Thyroid gland (tissue), 4 donors: ENCODE data around the gene LRP8.

Experiments
- POLR2A ChIP-seq, 2 donors: fragments of 450-650 bp; IDR thresholded peaks; one replicate each; pipeline ENCODE4 v1.6.1; 2017; ENCODE audit warnings: antibody characterized with exemption in 2 of 2, mild to moderate bottlenecking in 2 of 2, moderate library complexity in 1 of 2
- TF ChIP-seq, protein P1 (sequence below), 6 experiments: fragments of 200-600 bp in 3 of 6; fragments of 450-650 bp in 3 of 6; sonication (generic) in 3 of 6; IDR thresholded peaks; one replicate each; pipeline ENCODE4 v1.5.1; 2016 to 2019; ENCODE audit warnings: antibody characterized with exemption in 6 of 6, mild to moderate bottlenecking in 2 of 6, inconsistent platforms in 1 of 6, moderate library complexity in 1 of 6

DNA sequence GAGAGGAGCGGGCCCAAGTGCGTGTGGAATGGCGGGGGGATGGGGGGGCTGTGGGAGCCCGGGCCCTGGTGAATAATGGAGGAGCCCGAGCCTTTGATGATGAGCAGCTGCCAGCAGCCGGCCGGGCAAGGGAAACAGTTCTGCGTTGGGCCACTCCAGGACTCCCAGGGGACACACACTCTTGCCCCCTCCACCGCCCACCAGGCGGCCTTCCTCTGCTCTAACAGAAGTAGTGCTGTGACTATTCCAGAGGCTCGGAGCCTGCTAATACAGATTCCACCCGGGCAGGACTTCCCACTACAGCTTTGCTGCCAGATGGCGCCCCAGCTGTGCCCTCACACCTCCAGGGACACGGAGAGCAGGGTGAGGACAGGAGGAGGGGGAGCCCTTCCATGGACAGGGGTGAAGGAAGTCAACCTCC lies 48.2 kb upstream of the LRP8 start:
- TF ChIP-seq, protein P1, sequence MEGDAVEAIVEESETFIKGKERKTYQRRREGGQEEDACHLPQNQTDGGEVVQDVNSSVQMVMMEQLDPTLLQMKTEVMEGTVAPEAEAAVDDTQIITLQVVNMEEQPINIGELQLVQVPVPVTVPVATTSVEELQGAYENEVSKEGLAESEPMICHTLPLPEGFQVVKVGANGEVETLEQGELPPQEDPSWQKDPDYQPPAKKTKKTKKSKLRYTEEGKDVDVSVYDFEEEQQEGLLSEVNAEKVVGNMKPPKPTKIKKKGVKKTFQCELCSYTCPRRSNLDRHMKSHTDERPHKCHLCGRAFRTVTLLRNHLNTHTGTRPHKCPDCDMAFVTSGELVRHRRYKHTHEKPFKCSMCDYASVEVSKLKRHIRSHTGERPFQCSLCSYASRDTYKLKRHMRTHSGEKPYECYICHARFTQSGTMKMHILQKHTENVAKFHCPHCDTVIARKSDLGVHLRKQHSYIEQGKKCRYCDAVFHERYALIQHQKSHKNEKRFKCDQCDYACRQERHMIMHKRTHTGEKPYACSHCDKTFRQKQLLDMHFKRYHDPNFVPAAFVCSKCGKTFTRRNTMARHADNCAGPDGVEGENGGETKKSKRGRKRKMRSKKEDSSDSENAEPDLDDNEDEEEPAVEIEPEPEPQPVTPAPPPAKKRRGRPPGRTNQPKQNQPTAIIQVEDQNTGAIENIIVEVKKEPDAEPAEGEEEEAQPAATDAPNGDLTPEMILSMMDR (IDR thresholded peaks at IDR 0.05): no peak
- TF ChIP-seq POLR2A (IDR thresholded peaks at IDR 0.05): no peak
